CD4-positive, alpha-beta T cell (primary cell): ENCODE results near the gene SCD5. TPM values are rescaled to one million over a fixed set of nuclear protein-coding genes. Genes with fewer than 3 reads are reported as not detected.

Source experiments
- ATAC-seq: fragments of 200-7000 bp; cut with Tn5 transposase; one replicate; pipeline ENCODE4 v1.10.0; 2022; ENCODE audit warnings: mild to moderate bottlenecking; ENCODE audit not compliant: poor library complexity
- CTCF ChIA-PET: fragments of 350-600 bp; sonication (Branson Sonifier 250); formaldehyde crosslinking; loops from one replicate; lab custom pipeline; 2021; ENCODE audit warnings: antibody characterized with exemption, inconsistent platforms; lab: Charles Lee
- POLR2A ChIA-PET: fragments of 350-600 bp; sonication (Branson Sonifier 250); formaldehyde crosslinking; loops from one replicate; lab custom pipeline; 2021; ENCODE audit warnings: antibody characterized with exemption, inconsistent platforms; lab: Charles Lee
- DNase-seq, 14 experiments: peaks; one replicate each; pipeline ENCODE4 v3.0.0-alpha.2; 2013 to 2020; ENCODE audit warnings: mixed read lengths in 2 of 14
- H3K27ac ChIP-seq, 2 donors: one replicate each; pipeline versions ENCODE4 v1.5.1 to v1.7.0; 2013; ENCODE audit warnings: low read length in 2 of 2, low read depth in 1 of 2, mild to moderate bottlenecking in 1 of 2
- H3K27me3 ChIP-seq, 2 experiments: 1 replicate in 1 of 2; 2 replicates in 1 of 2; pipeline versions ENCODE4 v1.6.1 to v1.7.0; 2013; ENCODE audit warnings: low read length in 2 of 2, control low read depth in 1 of 2, mild to moderate bottlenecking in 1 of 2, moderate library complexity in 1 of 2; ENCODE audit not compliant: insufficient read depth in 2 of 2, control insufficient read depth in 1 of 2
- H3K36me3 ChIP-seq: one replicate; pipeline ENCODE4 v1.6.1; 2013; ENCODE audit warnings: low read length, control low read depth; ENCODE audit not compliant: insufficient read depth
- H3K4me1 ChIP-seq: one replicate; pipeline ENCODE4 v1.6.1; 2013; ENCODE audit warnings: low read length, control low read depth; ENCODE audit not compliant: insufficient read depth
- H3K4me3 ChIP-seq: one replicate; pipeline ENCODE4 v1.5.1; 2013; ENCODE audit warnings: mild to moderate bottlenecking, low read length, moderate library complexity
- H3K9me3 ChIP-seq, 2 experiments: 1 replicate in 1 of 2; 2 replicates in 1 of 2; pipeline versions ENCODE4 v1.6.1 to v1.7.0; 2013; ENCODE audit warnings: low read length in 2 of 2, mild to moderate bottlenecking in 2 of 2, control low read depth in 1 of 2, moderate library complexity in 1 of 2; ENCODE audit not compliant: control insufficient read depth in 1 of 2, insufficient read depth in 1 of 2
- H3K27ac Mint-ChIP-seq: one replicate; pipeline ENCODE4 v1.8.0; 2020; ENCODE audit warnings: mixed read lengths
- H3K27me3 Mint-ChIP-seq: one replicate; pipeline ENCODE4 v1.8.0; 2021; ENCODE audit warnings: mixed read lengths
- H3K36me3 Mint-ChIP-seq: one replicate; pipeline ENCODE4 v1.8.0; 2021; ENCODE audit warnings: low read depth, mixed read lengths
- H3K4me1 Mint-ChIP-seq: one replicate; pipeline ENCODE4 v1.8.0; 2021; ENCODE audit warnings: low read depth, mixed read lengths
- H3K4me3 Mint-ChIP-seq: one replicate; pipeline ENCODE4 v1.8.0; 2020; ENCODE audit warnings: mild to moderate bottlenecking, mixed read lengths
- H3K9me3 Mint-ChIP-seq: one replicate; pipeline ENCODE4 v1.8.0; 2020; ENCODE audit warnings: mixed read lengths
- CTCF ChIP-seq: fragments of 200-600 bp; IDR thresholded peaks from one replicate; pipeline ENCODE4 v1.8.0; 2022; ENCODE audit warnings: antibody characterized with exemption, mild to moderate bottlenecking
- intact Hi-C, 2 experiments: fragments of 100-400 bp; cut with DNase I in 1 of 2; cut with micrococcal nuclease in 1 of 2; formaldehyde crosslinking; loops; one replicate each; pipeline versions ENCODE4 v1.15.1 to v1.9.0; 2023 to 2025; cut with DNase I, micrococcal nuclease
- total RNA-seq, 174 experiments: library from RNA in 2 of 174; stranded (reverse) in 2 of 174; gene quantifications; one replicate each; pipeline ENCODE4 v1.2.3 and lab custom pipeline; 2021 to 2026

The SCD5 gene
- total RNA-seq, 2 experiments from 2014 or later: 0.14 to 0.25 TPM

GRCh38 chr4:82644734-82645126, 153.9 kb downstream of the SCD5 start:
- ATAC-seq (no peak), DNase-seq (no peak)
- H3K4me1 Mint-ChIP-seq: no peaks in the 10 kb centered on the region
- no peaks in the 10 kb centered on the region for H3K9me3 Mint-ChIP-seq
- CTCF ChIA-PET: no interaction called here
- peaks cover 5% of the 10 kb centered on the region for H3K27me3 Mint-ChIP-seq
- no peaks in the 10 kb centered on the region for H3K36me3 Mint-ChIP-seq
- Histone ChIP-seq H3K27me3 (no peaks in the 10 kb centered on the region), H3K4me3 (no peak overlapping the region), H3K36me3 (no peaks in the 10 kb centered on the region), H3K4me1 (no peaks in the 10 kb centered on the region), H3K27ac (no peak overlapping the region), H3K9me3 (no peaks in the 10 kb centered on the region)
- no peak overlapping the region for H3K27ac Mint-ChIP-seq
- H3K4me3 Mint-ChIP-seq: no peak overlapping the region
- POLR2A ChIA-PET: no interaction called here
- TF ChIP-seq CTCF: no peak
- intact Hi-C loops: no loop called here

- Mint-ChIP-seq H3K36me3 (no peaks in the 10 kb centered on the region), H3K4me1 (no peaks in the 10 kb centered on the region), H3K27me3 (peaks cover 5% of the 10 kb centered on the region), H3K27ac (no peak overlapping the region), H3K4me3 (no peak overlapping the region), H3K9me3 (no peaks in the 10 kb centered on the region)
- ATAC-seq: no peak
- POLR2A ChIA-PET: no interaction called here
- no peaks in the 10 kb centered on the region for H3K27me3 ChIP-seq
- DNase-seq: no peak
- CTCF ChIA-PET: no interaction called here
- no peak overlapping the region for H3K27ac ChIP-seq
- TF ChIP-seq CTCF: no peak
- intact Hi-C loops: no loop called here
- no peaks in the 10 kb centered on the region for H3K36me3 ChIP-seq
- no peak overlapping the region for H3K4me3 ChIP-seq
- H3K9me3 ChIP-seq: no peaks in the 10 kb centered on the region
- no peaks in the 10 kb centered on the region for H3K4me1 ChIP-seq
Observed at GRCh38 chr4:82643994-82644733, 154.4 kb downstream of the SCD5 start.

- no peak overlapping the region for H3K4me3 ChIP-seq
- POLR2A ChIA-PET: no interaction called here
- ATAC-seq (no peak), DNase-seq (peak in 2 of 14 experiments; percentile 13 to 14)
- no peaks in the 10 kb centered on the region for H3K4me1 ChIP-seq
- Mint-ChIP-seq H3K4me1 (no peaks in the 10 kb centered on the region), H3K27ac (no peak overlapping the region), H3K9me3 (no peaks in the 10 kb centered on the region), H3K36me3 (no peaks in the 10 kb centered on the region), H3K27me3 (peaks cover 5% of the 10 kb centered on the region), H3K4me3 (no peak overlapping the region)
- CTCF ChIA-PET: no interaction called here
- H3K36me3 ChIP-seq: no peaks in the 10 kb centered on the region
- intact Hi-C loops: no loop called here
- H3K27me3 ChIP-seq: no peaks in the 10 kb centered on the region
- no peaks in the 10 kb centered on the region for H3K9me3 ChIP-seq
- TF ChIP-seq CTCF: no peak
- no peak overlapping the region for H3K27ac ChIP-seq
Observed at GRCh38 chr4:82642331-82642730, 156.3 kb downstream of the SCD5 start.
